Liver (tissue), 9 donors: ENCODE measurements around the gene C14orf119. TPM values are rescaled to one million over a fixed set of nuclear protein-coding genes. Genes with fewer than 3 reads are reported as not detected.

Experiments
- DNase-seq: peaks from one replicate; pipeline ENCODE4 v3.0.0-alpha.2; 2017; ENCODE audit warnings: low spot score
- H3K27ac ChIP-seq, 2 donors: one replicate each; pipeline ENCODE4 v1.7.0; 2013; ENCODE audit warnings: inconsistent platforms in 2 of 2, low read length in 2 of 2, control low read depth in 1 of 2, low read depth in 1 of 2, mild to moderate bottlenecking in 1 of 2
- H3K27me3 ChIP-seq, 4 donors: one replicate each; pipeline versions ENCODE4 v1.6.1 to v1.7.0; 2013; ENCODE audit warnings: low read length in 3 of 4, inconsistent platforms in 1 of 4, mild to moderate bottlenecking in 1 of 4, moderate library complexity in 1 of 4; ENCODE audit not compliant: control insufficient read depth in 4 of 4, insufficient read depth in 4 of 4
- H3K36me3 ChIP-seq, 4 donors: one replicate each; pipeline versions ENCODE4 v1.6.1 to v1.7.0; 2013; ENCODE audit warnings: low read length in 3 of 4, mild to moderate bottlenecking in 3 of 4, low read depth in 1 of 4, moderate library complexity in 1 of 4; ENCODE audit not compliant: control insufficient read depth in 4 of 4, insufficient read depth in 3 of 4
- H3K4me1 ChIP-seq, 4 donors: one replicate each; pipeline versions ENCODE4 v1.6.1 to v1.7.0; 2013; ENCODE audit warnings: low read length in 3 of 4, mild to moderate bottlenecking in 3 of 4, moderate library complexity in 1 of 4; ENCODE audit not compliant: control insufficient read depth in 4 of 4, insufficient read depth in 4 of 4
- H3K4me3 ChIP-seq, 3 donors: one replicate each; pipeline versions ENCODE4 v1.6.1 to v1.7.0; 2013; ENCODE audit warnings: low read length in 3 of 3, control low read depth in 1 of 3, low read depth in 1 of 3, mild to moderate bottlenecking in 1 of 3
- H3K9ac ChIP-seq, 2 donors: one replicate each; pipeline ENCODE4 v1.7.0; 2013; ENCODE audit warnings: low read length in 2 of 2, mild to moderate bottlenecking in 2 of 2, moderate library complexity in 2 of 2, control low read depth in 1 of 2, low read depth in 1 of 2
- H3K9me3 ChIP-seq, 4 donors: one replicate each; pipeline versions ENCODE4 v1.6.1 to v1.7.0; 2013; ENCODE audit warnings: low read length in 3 of 4; ENCODE audit not compliant: control insufficient read depth in 4 of 4
- EGR1 ChIP-seq, 2 donors: IDR thresholded peaks; 2 replicates each; pipeline ENCODE4 v1.6.1; 2016 to 2018; ENCODE audit warnings: antibody characterized with exemption in 2 of 2, low read depth in 2 of 2
- FOXA1 ChIP-seq: IDR thresholded peaks from 2 replicates; pipeline ENCODE4 v1.6.1; 2016; ENCODE audit warnings: antibody characterized with exemption
- GABPA ChIP-seq, 2 donors: IDR thresholded peaks in 1 of 2; conservative IDR thresholded peaks in 1 of 2; 2 replicates each; pipeline ENCODE4 v1.6.1; 2016; ENCODE audit warnings: antibody characterized with exemption in 2 of 2, mild to moderate bottlenecking in 1 of 2, moderate library complexity in 1 of 2
- HNF4A ChIP-seq, 2 donors: conservative IDR thresholded peaks; 2 replicates each; pipeline ENCODE4 v1.6.1; 2016; ENCODE audit warnings: antibody characterized with exemption in 2 of 2, mild to moderate bottlenecking in 2 of 2
- HNF4G ChIP-seq: IDR thresholded peaks from 2 replicates; pipeline ENCODE4 v1.6.1; 2016; ENCODE audit warnings: antibody characterized with exemption
- JUND ChIP-seq, 2 donors: IDR thresholded peaks; 2 replicates each; pipeline ENCODE4 v1.6.1; 2016; ENCODE audit warnings: antibody characterized with exemption in 2 of 2
- NR2F2 ChIP-seq: IDR thresholded peaks from 2 replicates; pipeline ENCODE4 v1.6.1; 2016; ENCODE audit warnings: antibody characterized with exemption
- RAD21 ChIP-seq, 2 donors: IDR thresholded peaks; 2 replicates each; pipeline ENCODE4 v1.6.1; 2016; ENCODE audit warnings: antibody characterized with exemption in 2 of 2, mild to moderate bottlenecking in 2 of 2
- RXRA ChIP-seq, 2 donors: IDR thresholded peaks; 2 replicates each; pipeline ENCODE4 v1.6.1; 2017 to 2018; ENCODE audit warnings: antibody characterized with exemption in 2 of 2, mild to moderate bottlenecking in 1 of 2
- SP1 ChIP-seq: IDR thresholded peaks from 2 replicates; pipeline ENCODE4 v1.6.1; 2018; ENCODE audit warnings: antibody characterized with exemption, mild to moderate bottlenecking
- TAF1 ChIP-seq: conservative IDR thresholded peaks from 2 replicates; pipeline ENCODE4 v1.6.1; 2016; ENCODE audit warnings: antibody characterized with exemption, mild to moderate bottlenecking
- YY1 ChIP-seq: IDR thresholded peaks from 2 replicates; pipeline ENCODE4 v1.6.1; 2016; ENCODE audit warnings: antibody characterized with exemption, mild to moderate bottlenecking
- WGBS: extraction: QIAGEN DNeasy Blood & Tissue Kit; methylation state at CpG from one replicate; pipeline ENCODE4 v1.1.7; 2013; 5-methylcytosine and 5-hydroxymethylcytosine counted together
- polyA plus RNA-seq, 2 donors: library from polyadenylated mRNA; stranded (reverse) in 1 of 2; unstranded in 1 of 2; fragments of 200-250 nt in 1 of 2; fragments of >200 nt in 1 of 2; fragmentation: Nextera tagmentation in 1 of 2; extraction: Ambion mirVana in 1 of 2; gene quantifications; one replicate each; pipeline versions ENCODE4 v1.2.1 to v1.2.3, GENCODE V29; 2013 to 2015
- total RNA-seq, 2 donors: library from RNA; depleted of rRNA; stranded (reverse); fragments of >200 nt; gene quantifications; one replicate each; pipeline ENCODE4 v1.2.3, GENCODE V29; 2014
- TF ChIP-seq, protein P1 (sequence below): IDR thresholded peaks from 2 replicates; pipeline ENCODE4 v1.6.1; 2016; ENCODE audit warnings: antibody characterized with exemption
- TF ChIP-seq, protein P2 (sequence below): IDR thresholded peaks from 2 replicates; pipeline ENCODE4 v1.6.1; 2016; ENCODE audit warnings: antibody characterized with exemption, mild to moderate bottlenecking
- TF ChIP-seq, protein P3 (sequence below): IDR thresholded peaks from 2 replicates; pipeline ENCODE4 v1.6.1; 2016; ENCODE audit warnings: antibody characterized with exemption
- TF ChIP-seq, protein P4 (sequence below): IDR thresholded peaks from 2 replicates; pipeline ENCODE4 v1.6.1; 2016; ENCODE audit warnings: antibody characterized with exemption
- TF ChIP-seq, protein P5 (sequence below): fragments of 150-350 bp; IDR thresholded peaks from 2 replicates; pipeline ENCODE4 v1.5.1; 2017; ENCODE audit warnings: improper control_type of control experiment, low read depth, low read length; ENCODE audit not compliant: missing input control
- donor health status: healthy.
- donor health status: healthy.
- donor health status: healthy.
- donor health status: healthy.
- donor health status: healthy.

The C14orf119 gene
- total and polyA plus RNA-seq, 4 donors: 9.0 to 27.1 (median 17.7) TPM

DNA sequence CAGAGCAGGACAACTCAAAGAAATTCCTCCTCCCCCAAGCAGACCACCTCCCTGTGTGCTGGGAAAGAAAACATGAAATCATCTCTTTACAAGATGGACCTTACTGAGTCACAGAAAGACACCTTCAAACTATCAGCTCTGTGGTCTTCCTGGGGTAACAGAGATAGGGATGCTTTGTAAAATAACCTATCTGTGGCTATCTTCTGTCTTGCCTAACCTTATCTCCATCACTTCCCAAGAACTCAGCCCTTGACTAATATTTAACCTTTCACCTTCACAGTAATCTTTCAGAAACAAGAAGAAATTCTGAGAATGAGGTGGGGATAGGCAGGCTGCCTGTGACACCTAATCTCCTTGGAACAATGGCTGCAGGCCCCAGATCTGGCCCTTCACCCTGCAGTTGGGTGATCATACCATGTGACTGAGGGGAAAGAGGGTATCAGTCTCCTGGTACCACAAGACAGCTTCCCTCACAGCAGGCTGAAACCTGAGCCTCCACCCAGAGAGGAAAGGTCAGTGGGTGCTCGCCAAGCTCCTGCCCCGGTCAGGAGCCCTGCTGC lies 51.1 kb downstream of the C14orf119 start:
- 64% methylated on average over 2 of the region's 2 CpGs for WGBS
- H3K9me3 ChIP-seq: no peaks in the 10 kb centered on the region
- H3K4me1 ChIP-seq: no peaks in the 10 kb centered on the region
- no peak overlapping the region for H3K27ac ChIP-seq
- no peaks in the 10 kb centered on the region for H3K36me3 ChIP-seq
- H3K9ac ChIP-seq: no peak overlapping the region
- DNase-seq: no peak
- no peak for TF ChIP-seq SP1
- TF ChIP-seq EGR1 (IDR thresholded peaks at IDR 0.05; ENCODE audit: low read depth in 2 of 2): no peak
- TF ChIP-seq, protein P1, sequence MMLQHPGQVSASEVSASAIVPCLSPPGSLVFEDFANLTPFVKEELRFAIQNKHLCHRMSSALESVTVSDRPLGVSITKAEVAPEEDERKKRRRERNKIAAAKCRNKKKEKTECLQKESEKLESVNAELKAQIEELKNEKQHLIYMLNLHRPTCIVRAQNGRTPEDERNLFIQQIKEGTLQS: no peak
- TF ChIP-seq, protein P2, sequence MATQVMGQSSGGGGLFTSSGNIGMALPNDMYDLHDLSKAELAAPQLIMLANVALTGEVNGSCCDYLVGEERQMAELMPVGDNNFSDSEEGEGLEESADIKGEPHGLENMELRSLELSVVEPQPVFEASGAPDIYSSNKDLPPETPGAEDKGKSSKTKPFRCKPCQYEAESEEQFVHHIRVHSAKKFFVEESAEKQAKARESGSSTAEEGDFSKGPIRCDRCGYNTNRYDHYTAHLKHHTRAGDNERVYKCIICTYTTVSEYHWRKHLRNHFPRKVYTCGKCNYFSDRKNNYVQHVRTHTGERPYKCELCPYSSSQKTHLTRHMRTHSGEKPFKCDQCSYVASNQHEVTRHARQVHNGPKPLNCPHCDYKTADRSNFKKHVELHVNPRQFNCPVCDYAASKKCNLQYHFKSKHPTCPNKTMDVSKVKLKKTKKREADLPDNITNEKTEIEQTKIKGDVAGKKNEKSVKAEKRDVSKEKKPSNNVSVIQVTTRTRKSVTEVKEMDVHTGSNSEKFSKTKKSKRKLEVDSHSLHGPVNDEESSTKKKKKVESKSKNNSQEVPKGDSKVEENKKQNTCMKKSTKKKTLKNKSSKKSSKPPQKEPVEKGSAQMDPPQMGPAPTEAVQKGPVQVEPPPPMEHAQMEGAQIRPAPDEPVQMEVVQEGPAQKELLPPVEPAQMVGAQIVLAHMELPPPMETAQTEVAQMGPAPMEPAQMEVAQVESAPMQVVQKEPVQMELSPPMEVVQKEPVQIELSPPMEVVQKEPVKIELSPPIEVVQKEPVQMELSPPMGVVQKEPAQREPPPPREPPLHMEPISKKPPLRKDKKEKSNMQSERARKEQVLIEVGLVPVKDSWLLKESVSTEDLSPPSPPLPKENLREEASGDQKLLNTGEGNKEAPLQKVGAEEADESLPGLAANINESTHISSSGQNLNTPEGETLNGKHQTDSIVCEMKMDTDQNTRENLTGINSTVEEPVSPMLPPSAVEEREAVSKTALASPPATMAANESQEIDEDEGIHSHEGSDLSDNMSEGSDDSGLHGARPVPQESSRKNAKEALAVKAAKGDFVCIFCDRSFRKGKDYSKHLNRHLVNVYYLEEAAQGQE: no peak
- no peak for TF ChIP-seq NR2F2
- TF ChIP-seq HNF4A (conservative IDR thresholded peaks at IDR 0.05): no peak
- TF ChIP-seq, protein P3, sequence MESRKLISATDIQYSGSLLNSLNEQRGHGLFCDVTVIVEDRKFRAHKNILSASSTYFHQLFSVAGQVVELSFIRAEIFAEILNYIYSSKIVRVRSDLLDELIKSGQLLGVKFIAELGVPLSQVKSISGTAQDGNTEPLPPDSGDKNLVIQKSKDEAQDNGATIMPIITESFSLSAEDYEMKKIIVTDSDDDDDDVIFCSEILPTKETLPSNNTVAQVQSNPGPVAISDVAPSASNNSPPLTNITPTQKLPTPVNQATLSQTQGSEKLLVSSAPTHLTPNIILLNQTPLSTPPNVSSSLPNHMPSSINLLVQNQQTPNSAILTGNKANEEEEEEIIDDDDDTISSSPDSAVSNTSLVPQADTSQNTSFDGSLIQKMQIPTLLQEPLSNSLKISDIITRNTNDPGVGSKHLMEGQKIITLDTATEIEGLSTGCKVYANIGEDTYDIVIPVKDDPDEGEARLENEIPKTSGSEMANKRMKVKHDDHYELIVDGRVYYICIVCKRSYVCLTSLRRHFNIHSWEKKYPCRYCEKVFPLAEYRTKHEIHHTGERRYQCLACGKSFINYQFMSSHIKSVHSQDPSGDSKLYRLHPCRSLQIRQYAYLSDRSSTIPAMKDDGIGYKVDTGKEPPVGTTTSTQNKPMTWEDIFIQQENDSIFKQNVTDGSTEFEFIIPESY: no peak
- no peak for TF ChIP-seq RXRA (IDR thresholded peaks at IDR 0.05)
- no peak for TF ChIP-seq HNF4G
- TF ChIP-seq, protein P4, sequence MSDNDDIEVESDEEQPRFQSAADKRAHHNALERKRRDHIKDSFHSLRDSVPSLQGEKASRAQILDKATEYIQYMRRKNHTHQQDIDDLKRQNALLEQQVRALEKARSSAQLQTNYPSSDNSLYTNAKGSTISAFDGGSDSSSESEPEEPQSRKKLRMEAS: no peak
- no peak for TF ChIP-seq RAD21 (IDR thresholded peaks at IDR 0.05)
- TF ChIP-seq TAF1: no peak
- no peak for TF ChIP-seq FOXA1
- no peak for TF ChIP-seq YY1
- no peak for TF ChIP-seq JUND (IDR thresholded peaks at IDR 0.05)
- no peak for TF ChIP-seq GABPA (IDR thresholded peaks at IDR 0.05 in 1 of 2, conservative IDR thresholded peaks at IDR 0.05 in 1 of 2)
- TF ChIP-seq, protein P5, sequence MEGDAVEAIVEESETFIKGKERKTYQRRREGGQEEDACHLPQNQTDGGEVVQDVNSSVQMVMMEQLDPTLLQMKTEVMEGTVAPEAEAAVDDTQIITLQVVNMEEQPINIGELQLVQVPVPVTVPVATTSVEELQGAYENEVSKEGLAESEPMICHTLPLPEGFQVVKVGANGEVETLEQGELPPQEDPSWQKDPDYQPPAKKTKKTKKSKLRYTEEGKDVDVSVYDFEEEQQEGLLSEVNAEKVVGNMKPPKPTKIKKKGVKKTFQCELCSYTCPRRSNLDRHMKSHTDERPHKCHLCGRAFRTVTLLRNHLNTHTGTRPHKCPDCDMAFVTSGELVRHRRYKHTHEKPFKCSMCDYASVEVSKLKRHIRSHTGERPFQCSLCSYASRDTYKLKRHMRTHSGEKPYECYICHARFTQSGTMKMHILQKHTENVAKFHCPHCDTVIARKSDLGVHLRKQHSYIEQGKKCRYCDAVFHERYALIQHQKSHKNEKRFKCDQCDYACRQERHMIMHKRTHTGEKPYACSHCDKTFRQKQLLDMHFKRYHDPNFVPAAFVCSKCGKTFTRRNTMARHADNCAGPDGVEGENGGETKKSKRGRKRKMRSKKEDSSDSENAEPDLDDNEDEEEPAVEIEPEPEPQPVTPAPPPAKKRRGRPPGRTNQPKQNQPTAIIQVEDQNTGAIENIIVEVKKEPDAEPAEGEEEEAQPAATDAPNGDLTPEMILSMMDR: no peak
- no peaks in the 10 kb centered on the region for H3K27me3 ChIP-seq
- H3K4me3 ChIP-seq: no peak overlapping the region
